Activated CD8-positive, alpha-beta memory T cell treated with anti-CD3 and anti-CD28 coated beads, Interleukin-2, amount 10 ng/mL, durations not matched to agents 7 days and 5 days (primary cell): ENCODE data around the gene UPB1. TPM values are rescaled to one million over a fixed set of nuclear protein-coding genes. Genes with fewer than 3 reads are reported as not detected.

Experiments
- ATAC-seq: fragments of 150-1000 bp; cut with Tn5 transposase; one replicate; pipeline ENCODE4 v1.10.0; 2021; ENCODE audit warnings: moderate library complexity
- CTCF ChIA-PET: fragments of 350-600 bp; sonication (Branson Sonifier 250); formaldehyde crosslinking; loops from one replicate; lab custom pipeline; 2021; ENCODE audit warnings: antibody characterized with exemption; lab: Charles Lee
- DNase-seq: peaks from one replicate; pipeline ENCODE4 v3.0.0-alpha.2; 2020
- H3K27ac Mint-ChIP-seq: one replicate; pipeline ENCODE4 v1.8.0; 2021; ENCODE audit warnings: mild to moderate bottlenecking, mixed read lengths
- H3K27me3 Mint-ChIP-seq: one replicate; pipeline ENCODE4 v1.8.0; 2021; ENCODE audit warnings: mixed read lengths
- H3K36me3 Mint-ChIP-seq: one replicate; pipeline ENCODE4 v1.8.0; 2021; ENCODE audit warnings: mild to moderate bottlenecking, mixed read lengths
- H3K4me1 Mint-ChIP-seq: one replicate; pipeline ENCODE4 v1.8.0; 2021; ENCODE audit warnings: mixed read lengths
- H3K4me3 Mint-ChIP-seq: one replicate; pipeline ENCODE4 v1.8.0; 2021; ENCODE audit warnings: mild to moderate bottlenecking, moderate library complexity, mixed read lengths
- H3K9me3 Mint-ChIP-seq: one replicate; pipeline ENCODE4 v1.8.0; 2022; ENCODE audit warnings: low read depth, mixed read lengths
- total RNA-seq, 2 experiments: library from RNA; stranded (reverse); gene quantifications; one replicate each; pipeline ENCODE4 v1.2.3, GENCODE V29; 2021

The UPB1 gene
- total RNA-seq, 2 experiments from 2014 or later, result 0.09 to 0.14 TPM

DNA sequence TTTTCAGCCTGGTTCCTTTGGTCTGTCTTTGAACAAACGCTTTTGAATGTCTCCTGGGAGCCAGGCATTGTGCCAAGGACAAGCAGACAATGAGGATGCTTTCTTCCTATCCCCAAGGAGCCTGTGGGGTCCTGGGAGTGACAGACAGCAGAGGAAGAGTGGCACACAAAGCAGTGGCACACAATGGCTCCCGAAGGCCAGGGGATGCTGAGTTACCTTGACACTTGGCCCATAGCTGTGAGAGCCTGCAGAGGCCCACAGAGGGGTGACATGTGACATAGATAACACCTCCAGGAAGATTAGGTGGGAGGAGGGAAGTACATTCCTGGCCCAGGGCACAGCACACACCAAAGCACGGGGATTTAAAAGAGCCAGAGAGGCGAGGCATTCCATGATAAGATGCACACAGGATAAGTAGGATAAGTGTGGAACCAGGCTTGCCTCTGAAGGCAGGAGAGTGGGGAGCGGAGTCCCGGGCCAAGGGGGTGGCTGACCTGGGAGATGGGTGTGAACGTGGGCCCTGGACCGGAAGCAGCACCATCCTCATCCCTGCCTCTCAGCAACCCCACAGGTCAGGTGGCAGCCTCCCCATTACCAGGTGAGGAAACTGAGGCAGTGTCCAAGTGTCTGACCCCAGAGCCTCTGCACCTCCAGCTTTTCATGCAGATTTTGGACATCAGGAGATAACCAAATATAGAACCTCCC is 6.3 kb downstream of the UPB1 start:
- no peak for DNase-seq
- Mint-ChIP-seq H3K27ac (no peak overlapping the region), H3K4me1 (peaks cover 30% of the 10 kb centered on the region), H3K4me3 (no peak overlapping the region), H3K27me3 (peaks cover 18% of the 10 kb centered on the region), H3K9me3 (no peaks in the 10 kb centered on the region), H3K36me3 (no peaks in the 10 kb centered on the region)
- CTCF ChIA-PET, result interaction anchor here (1.2 to 5.2 kb wide), 5 partner anchors 14 to 92 kb away, joined by 4 to 72 read pairs (median 7); partner anchors contain the start of genes ADORA2A and GUCD1
- no peak for ATAC-seq

DNA sequence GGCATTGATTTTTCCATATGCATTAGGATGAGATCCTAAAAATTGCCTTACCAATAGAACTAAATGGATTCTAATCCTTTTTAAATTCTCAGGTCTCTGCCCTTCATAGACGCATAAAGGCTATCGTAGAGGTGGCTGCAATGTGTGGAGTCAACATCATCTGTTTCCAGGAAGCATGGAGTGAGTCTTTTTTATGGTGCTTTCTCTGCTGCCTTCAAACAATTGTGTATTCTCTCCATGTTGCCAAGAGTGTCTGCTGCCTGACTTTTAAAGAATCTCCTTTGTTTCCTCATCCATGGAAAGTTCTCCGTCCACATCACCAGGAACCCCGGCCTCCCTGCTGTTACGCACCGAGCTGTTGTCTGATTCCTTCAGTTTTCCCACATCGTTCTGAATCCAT is 6.9 kb downstream of the UPB1 start:
- Mint-ChIP-seq H3K36me3 (no peaks in the 10 kb centered on the region), H3K9me3 (no peaks in the 10 kb centered on the region), H3K4me3 (no peak overlapping the region), H3K4me1 (peaks cover 33% of the 10 kb centered on the region), H3K27ac (no peak overlapping the region), H3K27me3 (peaks cover 13% of the 10 kb centered on the region)
- ATAC-seq (no peak), DNase-seq (no peak)
- CTCF ChIA-PET, result interaction anchor here (0.9 to 5.2 kb wide), 15 partner anchors 10 to 181 kb away, joined by 3 to 72 read pairs (median 5); partner anchors contain the start of genes ADORA2A and GUCD1

DNA sequence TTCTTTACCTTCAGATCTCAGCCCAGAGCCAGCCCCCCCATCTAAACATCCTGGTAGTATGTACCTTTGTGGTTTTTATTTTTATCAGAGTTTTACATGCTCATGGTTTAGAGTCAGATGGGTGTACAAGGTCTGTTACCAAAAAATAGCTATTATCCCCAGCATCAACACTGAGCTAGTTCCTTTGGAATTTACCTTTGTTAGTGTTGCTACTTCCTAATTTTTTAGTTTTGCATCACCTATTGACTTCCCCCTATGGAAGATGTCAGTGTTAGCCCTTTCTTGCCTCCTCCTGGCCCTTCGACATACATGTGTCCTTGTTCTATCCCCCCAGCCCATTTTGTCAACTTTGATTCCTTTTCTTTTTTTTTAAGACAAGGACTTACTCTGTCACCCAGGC is 7.4 kb downstream of the UPB1 start:
- no peak for ATAC-seq
- Mint-ChIP-seq H3K4me1 (peaks cover 29% of the 10 kb centered on the region), H3K4me3 (no peak overlapping the region), H3K27me3 (peaks cover 13% of the 10 kb centered on the region), H3K27ac (no peak overlapping the region), H3K36me3 (no peaks in the 10 kb centered on the region), H3K9me3 (no peaks in the 10 kb centered on the region)
- CTCF ChIA-PET, result interaction anchor here (0.7 to 5.2 kb wide), 19 partner anchors 11 to 181 kb away, joined by 3 to 72 read pairs (median 4); partner anchors contain the start of genes ADORA2A and GUCD1
- no peak for DNase-seq

DNA sequence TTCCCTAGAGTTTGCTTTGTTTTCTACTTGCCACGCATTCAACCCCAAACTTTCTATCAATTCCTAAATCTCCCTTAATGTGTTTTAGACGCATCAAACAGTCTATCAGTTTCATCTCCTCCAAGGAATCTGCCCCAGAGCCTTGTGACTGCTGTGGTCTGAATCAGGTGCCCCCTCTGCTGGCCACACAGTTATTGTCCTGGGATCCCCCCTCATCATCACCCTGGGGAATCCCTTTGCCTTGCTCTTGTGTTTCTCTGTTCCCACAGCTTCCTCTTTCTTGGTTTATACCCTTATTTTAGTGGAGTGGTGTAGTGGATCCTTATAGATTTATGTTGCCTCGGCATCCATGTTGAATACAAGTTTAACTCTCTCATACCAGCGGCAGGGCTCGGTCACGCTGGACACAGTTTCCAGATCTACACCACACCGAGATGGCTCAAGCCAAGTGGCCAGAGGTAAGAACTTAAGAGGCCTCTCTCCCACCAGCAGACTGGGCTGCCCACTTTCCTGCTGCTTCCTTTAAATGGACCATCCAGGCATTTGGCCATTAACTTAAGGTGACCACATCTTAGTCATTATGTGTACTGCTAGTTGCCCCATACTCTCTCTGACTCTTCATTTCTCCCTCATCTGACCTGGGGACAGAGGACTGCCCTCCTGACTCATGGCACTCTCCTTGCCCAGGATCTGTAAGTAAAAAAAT is 8.2 kb downstream of the UPB1 start:
- DNase-seq (peak; percentile 76), ATAC-seq (peak; percentile 70)
- CTCF ChIA-PET, result interaction anchor here (0.7 to 5.2 kb wide), 18 partner anchors 10 to 182 kb away, joined by 3 to 72 read pairs (median 4); partner anchors contain the start of genes ADORA2A and GUCD1
- Mint-ChIP-seq H3K4me3 (no peak overlapping the region), H3K36me3 (no peaks in the 10 kb centered on the region), H3K27me3 (peaks cover 11% of the 10 kb centered on the region), H3K27ac (no peak overlapping the region), H3K9me3 (no peaks in the 10 kb centered on the region), H3K4me1 (peaks cover 21% of the 10 kb centered on the region)

DNA sequence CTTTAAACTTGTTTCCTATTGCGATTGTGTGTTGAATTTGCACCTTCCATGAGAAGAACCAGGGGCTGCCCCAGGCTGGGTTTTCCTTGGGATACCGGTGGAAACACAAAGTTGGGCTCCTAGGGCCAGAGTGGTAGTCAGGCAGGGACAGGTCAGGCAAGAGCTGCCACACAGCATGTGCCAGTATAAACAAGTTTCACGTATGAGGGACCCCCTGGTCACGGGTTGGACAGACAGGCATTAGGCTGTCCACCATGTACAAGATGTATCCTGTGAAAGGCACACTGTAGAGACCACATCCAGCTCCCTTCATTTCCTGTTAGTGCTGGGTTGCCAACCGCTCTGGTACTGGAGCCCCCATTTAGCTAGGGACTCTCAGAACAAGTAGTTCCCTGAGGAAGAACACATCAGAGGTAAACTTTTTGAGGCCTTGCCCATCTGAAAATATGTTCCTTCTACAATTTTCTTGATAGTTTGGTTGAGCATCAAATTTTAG is 8.8 kb downstream of the UPB1 start:
- CTCF ChIA-PET, result interaction anchor here (0.6 to 5.2 kb wide), 10 partner anchors 11 to 201 kb away, joined by 3 to 72 read pairs (median 8); partner anchors contain the start of genes ADORA2A and GUCD1
- no peak overlapping the region for H3K27ac Mint-ChIP-seq
- DNase-seq (no peak), ATAC-seq (no peak)
- H3K9me3 Mint-ChIP-seq, result no peaks in the 10 kb centered on the region
- no peaks in the 10 kb centered on the region for H3K36me3 Mint-ChIP-seq
- no peak overlapping the region for H3K4me3 Mint-ChIP-seq
- peaks cover 9% of the 10 kb centered on the region for H3K27me3 Mint-ChIP-seq
- H3K4me1 Mint-ChIP-seq, result peaks cover 19% of the 10 kb centered on the region

DNA sequence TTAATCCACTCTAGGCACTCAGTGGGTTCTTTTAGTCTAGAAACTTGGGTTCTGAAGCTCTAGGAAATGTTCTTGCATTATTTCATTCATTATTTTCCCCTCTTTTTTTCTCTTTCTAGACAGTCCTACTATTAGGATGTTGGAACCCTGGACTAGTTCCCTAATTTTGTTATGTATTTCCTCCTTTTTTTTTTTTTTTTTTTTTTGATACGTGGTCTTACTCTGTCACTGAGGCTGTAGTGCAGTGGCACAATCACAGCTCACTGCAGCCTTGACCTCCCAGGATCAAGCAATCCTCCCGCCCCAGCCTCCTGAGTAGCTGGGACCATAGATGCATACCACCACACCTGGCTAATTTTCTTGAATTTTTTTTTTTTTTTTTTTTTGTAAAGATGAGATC is 9.4 kb downstream of the UPB1 start:
- no peak overlapping the region for H3K4me3 Mint-ChIP-seq
- no peak for DNase-seq

DNA sequence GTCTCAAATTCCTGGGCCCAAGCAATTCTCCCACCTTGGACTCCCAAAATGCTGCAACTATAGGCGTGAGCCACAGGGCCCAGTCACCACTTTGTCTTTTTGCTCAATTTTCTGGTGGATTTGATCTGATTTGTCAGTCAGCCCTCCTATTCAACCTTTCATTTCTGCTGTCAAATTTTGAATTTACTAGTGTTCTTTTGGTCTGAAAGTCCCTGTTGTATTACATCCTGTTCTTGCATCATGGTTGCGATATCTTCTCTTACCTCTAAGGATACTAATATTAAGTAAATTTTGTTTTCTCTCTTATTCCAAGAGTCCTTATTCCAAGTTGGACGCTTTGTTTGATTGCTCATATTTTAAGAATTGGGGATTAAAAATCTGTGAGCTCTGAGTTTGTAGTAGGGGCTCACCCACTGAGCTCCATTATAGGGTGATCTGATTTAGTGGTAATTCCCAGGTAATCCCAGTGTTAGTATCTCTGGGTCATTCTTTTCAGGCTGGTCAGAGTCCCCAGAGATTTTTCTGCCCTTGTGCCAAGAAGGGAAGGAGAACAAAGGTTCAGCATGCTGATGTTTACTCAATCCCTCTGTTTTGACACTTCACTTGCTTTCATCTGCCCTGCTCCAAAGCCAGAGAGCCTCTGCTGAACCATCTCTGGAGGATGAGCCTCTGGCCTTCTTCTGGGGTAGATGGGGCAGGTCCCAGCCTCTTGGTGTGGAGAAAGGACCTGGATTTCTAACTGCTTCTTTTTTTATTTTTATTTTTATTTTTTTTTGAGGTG is 10.0 kb downstream of the UPB1 start:
- H3K4me1 Mint-ChIP-seq, result peaks cover 19% of the 10 kb centered on the region
- CTCF ChIA-PET, result interaction anchor here (0.9 to 5.2 kb wide), 4 partner anchors 17 to 181 kb away, joined by 3 to 72 read pairs (median 6); partner anchors contain the start of gene ADORA2A
- ATAC-seq, result no peak
- no peaks in the 10 kb centered on the region for H3K9me3 Mint-ChIP-seq
- DNase-seq, result no peak
- H3K27me3 Mint-ChIP-seq, result peaks cover 14% of the 10 kb centered on the region
- H3K4me3 Mint-ChIP-seq, result no peak overlapping the region
- H3K27ac Mint-ChIP-seq, result no peak overlapping the region
- H3K36me3 Mint-ChIP-seq, result no peaks in the 10 kb centered on the region

More for the DNA sequence above, 9.4 kb downstream of the UPB1 start:
- no peak for ATAC-seq
- H3K9me3 Mint-ChIP-seq, result no peaks in the 10 kb centered on the region
- no peaks in the 10 kb centered on the region for H3K36me3 Mint-ChIP-seq
- peaks cover 19% of the 10 kb centered on the region for H3K4me1 Mint-ChIP-seq
- CTCF ChIA-PET, result interaction anchor here (0.6 to 5.2 kb wide), 7 partner anchors 11 to 202 kb away, joined by 3 to 72 read pairs (median 4); partner anchors contain the start of gene ADORA2A
- no peak overlapping the region for H3K27ac Mint-ChIP-seq
- peaks cover 11% of the 10 kb centered on the region for H3K27me3 Mint-ChIP-seq

DNA sequence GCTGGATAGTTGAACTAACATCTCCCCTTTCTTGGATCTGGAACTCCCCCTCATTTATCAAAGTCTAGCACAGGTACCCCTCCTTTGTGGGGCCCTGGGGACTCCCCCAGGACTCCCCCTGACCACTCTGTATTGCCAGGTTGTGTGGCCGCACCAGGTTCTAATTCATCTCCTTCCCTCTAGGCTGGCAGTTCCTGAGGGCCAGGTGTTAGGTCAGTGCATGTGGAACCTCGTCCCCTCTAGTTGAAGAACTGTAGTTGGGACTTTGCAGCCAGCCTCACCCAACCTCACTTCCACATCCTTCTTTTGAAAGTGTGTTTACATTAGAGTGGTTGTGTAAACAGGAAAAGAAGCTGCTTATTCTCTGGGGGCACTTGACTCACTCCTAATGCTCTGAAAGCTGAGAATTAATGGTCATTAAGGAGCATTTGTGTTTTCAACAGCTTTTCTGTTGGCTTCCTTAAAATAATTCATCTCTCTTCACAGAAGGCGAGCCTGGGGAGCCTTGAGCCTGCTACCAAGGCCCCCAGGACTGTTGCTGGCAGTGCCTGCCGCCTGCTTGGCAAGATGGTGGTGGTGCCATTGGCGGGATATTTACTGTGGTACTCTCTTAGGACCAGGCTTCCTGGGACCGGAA is 11.8 kb downstream of the UPB1 start:
- DNase-seq (no peak), ATAC-seq (no peak)
- Mint-ChIP-seq H3K9me3 (no peaks in the 10 kb centered on the region), H3K36me3 (no peaks in the 10 kb centered on the region), H3K27ac (no peak overlapping the region), H3K27me3 (peaks cover 11% of the 10 kb centered on the region), H3K4me1 (peaks cover 25% of the 10 kb centered on the region), H3K4me3 (no peak overlapping the region)
- CTCF ChIA-PET, result interaction anchor here (1.9 kb wide), 1 partner anchor 83 kb away, joined by 7 read pairs; no protein-coding TSS in a partner anchor

DNA sequence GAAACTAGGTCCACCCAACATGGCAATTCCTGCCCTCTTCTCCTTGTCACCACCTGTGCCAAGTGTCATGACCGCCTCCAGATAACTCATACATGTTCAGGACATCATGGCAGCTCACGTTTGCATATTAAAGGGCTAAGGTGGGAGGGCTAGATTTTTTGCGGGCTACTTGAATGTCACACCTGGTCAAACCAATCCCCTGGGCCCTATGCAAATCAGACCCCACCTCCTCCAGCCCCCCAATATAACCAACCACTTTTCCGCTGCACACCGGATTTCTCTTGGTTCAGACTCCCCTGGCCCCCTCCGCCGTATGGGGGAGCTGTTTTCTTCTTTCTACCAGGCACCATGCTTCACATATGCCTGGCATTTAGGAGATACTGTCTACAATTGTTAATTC is 12.6 kb downstream of the UPB1 start:
- DNase-seq (no peak), ATAC-seq (no peak)
- H3K36me3 Mint-ChIP-seq, result no peaks in the 10 kb centered on the region
- CTCF ChIA-PET, result interaction anchor here (0.6 to 1.9 kb wide), 3 partner anchors 21 to 84 kb away, joined by 3 to 7 read pairs (median 4); no protein-coding TSS in a partner anchor
- no peak overlapping the region for H3K27ac Mint-ChIP-seq
- H3K4me3 Mint-ChIP-seq, result no peak overlapping the region
- H3K27me3 Mint-ChIP-seq, result peaks cover 16% of the 10 kb centered on the region
- H3K9me3 Mint-ChIP-seq, result no peaks in the 10 kb centered on the region
- peaks cover 26% of the 10 kb centered on the region for H3K4me1 Mint-ChIP-seq

DNA sequence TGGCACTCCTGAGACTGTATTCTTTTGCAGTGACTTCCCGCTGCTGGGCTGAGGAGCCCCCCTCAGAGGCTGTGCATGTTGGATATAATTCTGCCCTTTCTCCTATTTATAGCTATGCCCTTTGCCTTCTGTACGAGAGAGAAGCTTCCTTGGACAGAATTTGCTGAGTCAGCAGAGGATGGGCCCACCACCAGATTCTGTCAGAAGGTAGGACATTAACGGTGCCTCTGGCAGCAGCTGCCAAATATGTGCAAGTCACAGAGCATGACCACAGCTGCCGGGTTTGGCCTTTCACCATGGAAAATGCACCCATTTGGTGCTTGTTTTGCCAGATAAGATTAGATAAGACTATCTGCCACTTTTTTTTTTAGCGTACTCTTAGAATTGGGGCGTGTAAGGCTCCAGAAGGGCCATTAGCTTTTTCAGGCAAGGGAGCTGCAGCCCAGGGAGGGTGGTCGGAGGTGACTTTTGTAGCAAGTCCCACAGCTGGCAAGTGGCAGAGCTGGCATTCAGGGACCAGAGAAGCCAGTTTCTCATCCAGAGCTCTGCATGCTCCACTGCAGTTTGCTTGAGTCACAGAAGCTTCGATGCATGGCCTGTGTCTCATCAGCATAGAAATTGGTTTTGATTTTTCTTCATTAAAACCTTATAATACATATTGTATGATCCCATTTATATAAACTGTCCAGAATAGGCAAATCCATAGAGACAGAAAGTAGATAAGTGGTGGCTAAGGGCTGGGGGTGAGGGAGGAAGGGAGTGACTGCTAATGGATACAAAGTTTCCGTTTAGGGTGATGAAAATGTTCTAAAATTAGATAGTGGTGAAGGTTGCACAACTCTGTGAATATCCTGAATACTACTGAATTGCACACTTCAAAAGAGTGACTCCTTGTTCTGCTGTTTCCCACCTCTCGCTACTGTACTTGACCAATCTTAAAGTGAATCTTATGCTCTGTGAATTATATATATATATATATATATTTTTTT is 15.8 kb downstream of the UPB1 start:
- CTCF ChIA-PET, result interaction anchor here (1.0 to 2.2 kb wide), 2 partner anchors 11 to 87 kb away, joined by 3 to 6 read pairs; no protein-coding TSS in a partner anchor
- Mint-ChIP-seq H3K36me3 (no peaks in the 10 kb centered on the region), H3K4me3 (no peak overlapping the region)

DNA sequence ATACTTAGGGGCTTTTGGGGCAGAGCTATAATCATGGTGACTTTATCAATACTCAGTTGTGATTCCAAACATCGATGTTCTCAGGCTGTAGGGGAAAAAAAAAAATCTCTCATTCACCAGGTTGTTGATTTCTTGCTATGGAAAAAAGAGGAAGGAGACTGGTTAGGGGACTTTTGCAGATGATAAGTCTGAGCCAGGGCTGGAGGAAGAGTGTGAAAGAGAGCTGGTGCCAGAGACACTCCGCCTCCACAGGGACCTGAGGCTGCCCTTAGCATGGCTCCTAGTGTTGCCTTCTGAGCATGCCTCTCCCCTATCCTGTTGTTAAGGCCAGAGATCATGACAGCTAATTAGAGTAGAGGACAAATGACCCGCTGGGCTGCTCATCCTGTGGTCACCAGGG is 16.9 kb downstream of the UPB1 start:
- H3K4me1 Mint-ChIP-seq, result peaks cover 15% of the 10 kb centered on the region
- H3K4me3 Mint-ChIP-seq, result no peak overlapping the region
- H3K36me3 Mint-ChIP-seq, result no peaks in the 10 kb centered on the region
- peaks cover 24% of the 10 kb centered on the region for H3K27me3 Mint-ChIP-seq
- no peaks in the 10 kb centered on the region for H3K9me3 Mint-ChIP-seq
- CTCF ChIA-PET, result interaction anchor here (1.0 to 2.2 kb wide), 3 partner anchors 10 to 90 kb away, joined by 3 to 6 read pairs (median 4); no protein-coding TSS in a partner anchor
- no peak for DNase-seq
- no peak for ATAC-seq
- no peak overlapping the region for H3K27ac Mint-ChIP-seq

More for the DNA sequence above, 15.8 kb downstream of the UPB1 start:
- Mint-ChIP-seq H3K4me1 (peaks cover 18% of the 10 kb centered on the region), H3K9me3 (no peaks in the 10 kb centered on the region), H3K27ac (no peak overlapping the region), H3K27me3 (peaks cover 24% of the 10 kb centered on the region)
- ATAC-seq (peak; percentile 27), DNase-seq (no peak)
